Muscle of leg (tissue), 11 donors: ENCODE results near the gene POLR3H. TPM values are rescaled to one million over a fixed set of nuclear protein-coding genes. Genes with fewer than 3 reads are reported as not detected.

Source experiments
- DNase-seq: peaks from one replicate; pipeline ENCODE4 v3.0.0; 2013
- H3K27ac ChIP-seq: one replicate; pipeline ENCODE4 v1.5.1; 2013; ENCODE audit warnings: mild to moderate bottlenecking, low read length, control low read depth
- H3K27me3 ChIP-seq: one replicate; pipeline ENCODE4 v1.6.1; 2013; ENCODE audit warnings: low read length; ENCODE audit not compliant: control insufficient read depth, insufficient read depth
- H3K36me3 ChIP-seq: one replicate; pipeline ENCODE4 v1.6.1; 2013; ENCODE audit warnings: low read length; ENCODE audit not compliant: control insufficient read depth, insufficient read depth
- H3K4me1 ChIP-seq: one replicate; pipeline ENCODE4 v1.6.1; 2013; ENCODE audit warnings: low read length; ENCODE audit not compliant: control insufficient read depth, insufficient read depth
- H3K4me3 ChIP-seq: one replicate; pipeline ENCODE4 v1.5.1; 2013; ENCODE audit warnings: low read length, control low read depth
- H3K9me3 ChIP-seq: replicated peaks from 2 replicates; pipeline ENCODE4 v1.6.1; 2013; ENCODE audit warnings: low read depth, low read length; ENCODE audit not compliant: control insufficient read depth
- WGBS: methylation state at CpG from one replicate; pipeline ENCODE4 v1.1.5; 2013; ENCODE audit warnings: missing lambda C conversion rate; ENCODE audit not compliant: insufficient coverage; 5-methylcytosine and 5-hydroxymethylcytosine counted together
- polyA plus RNA-seq, 8 donors: library from polyadenylated mRNA; unstranded; fragments of 120-200 nt; gene quantifications; one replicate each; pipeline versions ENCODE4 v1.2.1 to v1.2.3, GENCODE V29; 2013; ENCODE audit warnings: inconsistent platforms in 1 of 8, low replicate concordance in 1 of 8; ENCODE audit not compliant: insufficient read length in 8 of 8, insufficient read depth in 1 of 8
- total RNA-seq: library from RNA; stranded (reverse); fragments of 120-200 nt; gene quantifications from one replicate; pipeline ENCODE4 v1.2.4, GENCODE V29; 2013

Gene POLR3H
- total and polyA plus RNA-seq, 9 donors = 13.2 to 24.8 (median 22.7) TPM

DNA sequence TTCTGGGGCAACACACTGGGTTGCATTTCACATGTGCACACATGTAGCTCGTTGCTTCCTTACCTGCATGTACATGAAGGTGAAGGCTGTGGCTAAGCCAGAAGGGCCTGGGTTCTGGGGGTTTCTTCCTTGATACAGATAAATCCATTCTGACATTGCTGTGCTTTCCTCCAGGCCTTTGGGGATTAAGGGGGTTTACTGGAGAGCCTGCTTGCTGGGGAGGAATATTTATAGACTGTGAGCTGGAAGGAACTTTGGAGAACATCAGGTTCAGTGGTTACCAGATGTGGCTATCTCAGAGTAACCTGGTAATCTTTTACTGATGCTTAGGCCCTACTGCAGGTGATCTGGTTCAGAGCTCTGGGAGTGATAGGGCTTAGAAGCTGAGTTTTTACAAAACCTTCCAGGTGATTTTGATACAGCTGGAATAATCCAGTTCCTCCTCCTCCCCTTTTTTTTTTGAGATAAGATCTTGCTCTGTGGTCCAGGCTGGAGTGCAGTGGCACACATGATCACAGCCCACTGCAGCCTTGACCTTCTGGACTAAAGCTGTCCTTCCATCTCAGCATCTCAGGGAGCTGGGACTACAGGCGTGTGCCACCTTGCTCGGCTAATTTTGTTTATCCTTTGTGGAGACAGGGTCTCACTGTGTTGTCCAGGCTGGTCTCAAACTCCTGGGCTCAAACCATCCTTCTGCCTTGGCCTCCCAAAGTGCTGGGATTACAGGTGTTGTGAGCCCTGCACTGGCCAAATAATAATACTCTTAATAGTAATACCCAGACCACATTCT is 55.5 kb downstream of the POLR3H start:
- H3K4me3 ChIP-seq = no peak overlapping the region
- peaks cover 5% of the 10 kb centered on the region for H3K4me1 ChIP-seq
- H3K36me3 ChIP-seq = no peaks in the 10 kb centered on the region
- no peaks in the 10 kb centered on the region for H3K27me3 ChIP-seq
- no peaks in the 10 kb centered on the region for H3K9me3 ChIP-seq
- WGBS = 90% methylated on average over 2 of the region's 3 CpGs
- H3K27ac ChIP-seq = no peak overlapping the region
- DNase-seq = no peak

GRCh38 chr22:41488076-41488475 is 56.2 kb downstream of the POLR3H start:
- Histone ChIP-seq H3K27ac (no peak overlapping the region), H3K9me3 (no peaks in the 10 kb centered on the region), H3K27me3 (no peaks in the 10 kb centered on the region), H3K36me3 (no peaks in the 10 kb centered on the region), H3K4me1 (peaks cover 5% of the 10 kb centered on the region), H3K4me3 (no peak overlapping the region)
- no peak for DNase-seq
- WGBS = 78% methylated on average over 4 of the region's 4 CpGs

DNA sequence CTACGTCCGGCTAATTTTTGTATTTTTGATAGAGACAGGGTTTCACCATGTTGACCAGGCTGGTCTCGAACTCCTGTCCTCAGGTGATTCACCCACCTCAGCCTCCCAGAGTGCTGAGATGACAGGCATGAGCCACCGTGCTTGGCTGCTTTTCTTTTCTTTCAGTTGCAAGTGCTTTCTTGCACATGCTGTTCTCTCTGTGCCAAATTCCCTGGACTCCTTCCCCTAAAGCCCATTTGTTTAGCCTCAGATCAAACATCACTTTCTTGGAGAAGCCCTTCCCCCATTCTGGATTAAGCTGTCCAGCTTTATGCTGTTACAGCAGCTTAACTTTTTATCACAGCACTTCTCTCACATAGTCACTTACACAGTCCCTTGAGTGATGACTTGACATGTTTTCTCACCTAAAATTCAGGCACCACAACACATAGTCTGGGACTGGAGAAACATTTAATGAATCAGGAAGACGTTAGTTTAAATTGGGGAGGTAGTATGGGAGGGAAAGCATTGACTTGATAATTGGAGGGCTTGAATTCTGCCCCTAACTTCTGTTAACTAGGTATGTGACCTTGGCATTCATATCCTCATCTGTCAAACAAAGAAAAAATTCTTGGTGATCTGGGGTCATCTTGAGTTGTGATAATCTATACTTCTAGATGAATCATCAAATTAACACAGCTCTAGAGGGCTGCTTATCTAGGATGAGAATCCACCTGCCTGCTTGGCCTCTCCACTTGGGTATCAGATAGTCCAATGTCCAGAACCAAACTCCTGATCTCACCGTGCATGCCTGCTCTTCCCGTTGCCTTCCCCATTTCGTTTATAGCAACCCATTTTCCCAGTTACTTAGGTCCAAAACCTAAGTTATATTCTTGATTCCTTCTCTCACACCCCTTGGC is 57.0 kb downstream of the POLR3H start:
- Histone ChIP-seq H3K4me3 (no peak overlapping the region), H3K27ac (no peak overlapping the region), H3K36me3 (no peaks in the 10 kb centered on the region), H3K4me1 (peaks cover 11% of the 10 kb centered on the region), H3K27me3 (no peaks in the 10 kb centered on the region), H3K9me3 (no peaks in the 10 kb centered on the region)
- DNase-seq = no peak
- 63% methylated on average over 5 of the region's 8 CpGs for WGBS

GRCh38 chr22:41485033-41485432 is 59.2 kb downstream of the POLR3H start:
- Histone ChIP-seq H3K4me1 (peaks cover 27% of the 10 kb centered on the region), H3K27me3 (no peaks in the 10 kb centered on the region), H3K27ac (no peak overlapping the region), H3K9me3 (no peaks in the 10 kb centered on the region), H3K36me3 (peaks cover 3% of the 10 kb centered on the region), H3K4me3 (no peak overlapping the region)
- 96% methylated on average over 6 of the region's 7 CpGs for WGBS
- no peak for DNase-seq

DNA sequence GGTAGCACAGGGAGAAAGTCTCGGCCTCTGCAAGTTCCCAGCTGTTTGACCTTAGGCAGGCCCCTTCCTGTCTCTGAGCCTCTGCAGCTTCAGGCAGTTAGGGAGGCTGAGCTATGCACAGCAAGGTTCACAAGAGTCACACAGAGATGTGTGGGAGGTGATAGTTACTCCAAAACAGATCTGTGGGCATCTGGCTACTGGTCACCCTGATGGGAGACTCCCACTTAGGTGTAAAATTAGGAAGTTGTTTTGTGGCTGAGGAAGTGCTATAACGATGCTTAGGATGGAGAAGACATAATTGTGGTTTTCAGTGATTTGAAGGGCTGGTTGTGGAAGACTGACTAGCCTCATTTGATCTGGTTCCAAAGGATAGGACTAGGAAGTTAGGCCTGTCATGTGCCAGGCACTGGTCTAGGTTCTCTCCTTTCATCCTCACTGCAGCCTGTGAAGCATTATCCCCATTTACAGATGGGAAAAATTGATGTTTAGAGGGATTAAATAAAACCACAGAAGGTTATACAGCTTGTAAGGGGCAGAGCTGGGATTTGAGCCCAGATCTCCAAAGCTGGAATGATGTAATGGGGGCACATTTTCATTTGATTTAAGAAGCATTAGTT is 61.8 kb downstream of the POLR3H start:
- Histone ChIP-seq H3K4me3 (no peak overlapping the region), H3K36me3 (peaks cover 11% of the 10 kb centered on the region), H3K27me3 (no peaks in the 10 kb centered on the region), H3K27ac (peak overlapping the region; percentile 69), H3K9me3 (no peaks in the 10 kb centered on the region), H3K4me1 (peaks cover 36% of the 10 kb centered on the region)
- no peak for DNase-seq
- 13% methylated on average over 1 of the region's 2 CpGs for WGBS

DNA sequence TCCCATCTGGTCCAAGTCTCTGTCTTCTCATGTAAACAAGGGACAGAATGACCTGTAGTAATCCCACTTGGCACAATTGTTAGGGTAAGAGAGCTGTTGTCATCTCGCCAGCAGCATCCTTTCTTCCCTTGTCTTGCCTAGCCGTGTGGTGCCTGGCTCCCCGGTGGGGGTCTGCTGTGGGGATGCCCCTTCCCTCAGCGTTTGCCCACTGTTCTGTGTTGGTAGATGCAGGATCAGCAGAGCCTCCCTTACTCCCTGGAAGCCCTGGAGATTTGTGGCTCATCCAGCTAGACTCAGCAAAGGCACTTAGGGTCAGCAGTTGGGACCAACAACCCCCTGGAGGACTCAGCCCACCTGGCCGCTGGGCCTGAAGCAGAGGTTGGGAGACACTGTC is 62.3 kb downstream of the POLR3H start:
- no peak for DNase-seq
- no peaks in the 10 kb centered on the region for H3K27me3 ChIP-seq
- peaks cover 36% of the 10 kb centered on the region for H3K4me1 ChIP-seq
- no peaks in the 10 kb centered on the region for H3K9me3 ChIP-seq
- WGBS = 29% methylated on average over 1 of the region's 5 CpGs
- no peak overlapping the region for H3K27ac ChIP-seq
- peaks cover 11% of the 10 kb centered on the region for H3K36me3 ChIP-seq
- no peak overlapping the region for H3K4me3 ChIP-seq

- Histone ChIP-seq H3K27ac (peak overlapping the region; percentile 8), H3K27me3 (no peaks in the 10 kb centered on the region), H3K4me1 (peaks cover 36% of the 10 kb centered on the region), H3K4me3 (no peak overlapping the region), H3K9me3 (no peaks in the 10 kb centered on the region), H3K36me3 (peaks cover 11% of the 10 kb centered on the region)
- 81% methylated on average over 9 of the region's 15 CpGs for WGBS
- DNase-seq = peak; percentile 33
Measured at GRCh38 chr22:41481131-41481830, 63.0 kb downstream of the POLR3H start.

GRCh38 chr22:41480397-41480735 is 63.9 kb downstream of the POLR3H start:
- H3K27ac ChIP-seq = peak overlapping the region; percentile 75
- no peaks in the 10 kb centered on the region for H3K27me3 ChIP-seq
- H3K36me3 ChIP-seq = peaks cover 11% of the 10 kb centered on the region
- no peak overlapping the region for H3K4me3 ChIP-seq
- H3K4me1 ChIP-seq = peaks cover 36% of the 10 kb centered on the region
- peak; percentile 62 for DNase-seq
- no CpG with 5 or more reads among the region's 7 CpGs for WGBS
- no peaks in the 10 kb centered on the region for H3K9me3 ChIP-seq

- peaks cover 36% of the 10 kb centered on the region for H3K4me1 ChIP-seq
- H3K4me3 ChIP-seq = no peak overlapping the region
- WGBS = 69% methylated on average over 4 of the region's 6 CpGs
Measured at GRCh38 chr22:41479671-41480396, 64.4 kb downstream of the POLR3H start.

More at GRCh38 chr22:41479671-41480396, 64.4 kb downstream of the POLR3H start:
- H3K36me3 ChIP-seq = peaks cover 11% of the 10 kb centered on the region
- no peaks in the 10 kb centered on the region for H3K27me3 ChIP-seq
- H3K27ac ChIP-seq = peak overlapping the region; percentile 75
- H3K9me3 ChIP-seq = no peaks in the 10 kb centered on the region
- DNase-seq = peak; percentile 32
